HepG2 (cell line): Measurements from ENCODE around the gene RAB40C.

Experiments used
- HDAC1 ChIP-seq: sonication (generic); formaldehyde crosslinking; IDR thresholded peaks from 2 replicates; pipeline ENCODE4 v1.5.1; 2020; ENCODE audit warnings: mild to moderate bottlenecking, missing genetic modification reagents
- JUN ChIP-seq: sonication (generic); formaldehyde crosslinking; IDR thresholded peaks from 2 replicates; pipeline ENCODE4 v1.4.0; 2020; ENCODE audit warnings: mild to moderate bottlenecking, missing genetic modification reagents
- ZNF282 ChIP-seq: fragments of 450-650 bp; IDR thresholded peaks from 2 replicates; pipeline ENCODE4 v1.6.1; 2018; ENCODE audit not compliant: partially characterized antibody

- TF ChIP-seq ZNF282 (no peak), JUN (CRISPR knock-in tag) (no peak), HDAC1 (CRISPR knock-in tag) (no peak)
Measured at GRCh38 chr16:591892-592517, 2.1 kb downstream of the RAB40C start.
